Type B pancreatic cell (in vitro differentiated cells): ENCODE data around the gene BNC2. TPM values are rescaled to one million over a fixed set of nuclear protein-coding genes. Genes with fewer than 3 reads are reported as not detected.

ENCODE experiments used
- DNase-seq: peaks from one replicate; pipeline ENCODE4 v3.0.0; 2021; ENCODE audit warnings: mixed read lengths; ENCODE audit not compliant: unreplicated experiment; ENCODE audit errors: extremely low spot score
- H3K27ac Mint-ChIP-seq: 2 replicates; pipeline ENCODE4 v1.8.0; 2021; ENCODE audit warnings: mild to moderate bottlenecking, mixed read lengths
- H3K27me3 Mint-ChIP-seq: 2 replicates; pipeline ENCODE4 v1.8.0; 2021; ENCODE audit warnings: mixed read lengths
- H3K36me3 Mint-ChIP-seq: 2 replicates; pipeline ENCODE4 v1.8.0; 2021; ENCODE audit warnings: mixed read lengths
- H3K4me1 Mint-ChIP-seq: one replicate; pipeline ENCODE4 v1.8.0; 2021; ENCODE audit warnings: mixed read lengths; ENCODE audit not compliant: unreplicated experiment
- H3K4me3 Mint-ChIP-seq: 2 replicates; pipeline ENCODE4 v1.8.0; 2021; ENCODE audit warnings: mild to moderate bottlenecking, mixed read lengths
- H3K9me3 Mint-ChIP-seq: 2 replicates; pipeline ENCODE4 v1.8.0; 2021; ENCODE audit warnings: mixed read lengths
- CTCF ChIP-seq: fragments of 200-600 bp; sonication (generic); conservative IDR thresholded peaks from 2 replicates; pipeline ENCODE4 v1.5.0; 2021; ENCODE audit warnings: antibody characterized with exemption, mild to moderate bottlenecking
- total RNA-seq: library from RNA; stranded (reverse); gene quantifications from 2 replicates; pipeline ENCODE4 v1.2.1, GENCODE V29; 2021; ENCODE audit warnings: low replicate concordance

The BNC2 gene
- total RNA-seq, 1 donor from 2014 or later = 80.9 TPM

GRCh38 chr9:16593746-16594145 is 276.7 kb downstream of the BNC2 start:
- Mint-ChIP-seq H3K4me1 (peaks cover 16% of the 10 kb centered on the region), H3K9me3 (no peaks in the 10 kb centered on the region), H3K27ac (no peak overlapping the region), H3K27me3 (no peaks in the 10 kb centered on the region), H3K4me3 (no peak overlapping the region), H3K36me3 (no peaks in the 10 kb centered on the region)
- DNase-seq = no peak
- no peak for TF ChIP-seq CTCF

GRCh38 chr9:16591092-16591491 is 279.4 kb downstream of the BNC2 start:
- Mint-ChIP-seq H3K27me3 (no peaks in the 10 kb centered on the region), H3K36me3 (no peaks in the 10 kb centered on the region), H3K9me3 (no peaks in the 10 kb centered on the region), H3K4me1 (peaks cover 21% of the 10 kb centered on the region), H3K4me3 (no peak overlapping the region), H3K27ac (no peak overlapping the region)
- DNase-seq = no peak
- TF ChIP-seq CTCF = no peak

- H3K9me3 Mint-ChIP-seq = no peaks in the 10 kb centered on the region
- H3K4me3 Mint-ChIP-seq = no peak overlapping the region
- H3K27me3 Mint-ChIP-seq = no peaks in the 10 kb centered on the region
- no peak overlapping the region for H3K27ac Mint-ChIP-seq
- H3K36me3 Mint-ChIP-seq = no peaks in the 10 kb centered on the region
- peaks cover 28% of the 10 kb centered on the region for H3K4me1 Mint-ChIP-seq
- no peak for DNase-seq
- no peak for TF ChIP-seq CTCF
Measured at GRCh38 chr9:16585591-16585990, 284.9 kb downstream of the BNC2 start.

- no peak for DNase-seq
- H3K27ac Mint-ChIP-seq = peak overlapping the region; percentile 29
- H3K4me1 Mint-ChIP-seq = peaks cover 36% of the 10 kb centered on the region
- H3K27me3 Mint-ChIP-seq = peaks cover 2% of the 10 kb centered on the region
- no peak overlapping the region for H3K4me3 Mint-ChIP-seq
- TF ChIP-seq CTCF = no peak
- H3K36me3 Mint-ChIP-seq = peaks cover 8% of the 10 kb centered on the region
- H3K9me3 Mint-ChIP-seq = no peaks in the 10 kb centered on the region
Measured at GRCh38 chr9:16579872-16580432, 290.5 kb downstream of the BNC2 start.

GRCh38 chr9:16575986-16576245 is 294.6 kb downstream of the BNC2 start:
- Mint-ChIP-seq H3K9me3 (no peaks in the 10 kb centered on the region), H3K27ac (no peak overlapping the region), H3K27me3 (peaks cover 4% of the 10 kb centered on the region), H3K36me3 (peaks cover 8% of the 10 kb centered on the region), H3K4me3 (no peak overlapping the region), H3K4me1 (peaks cover 43% of the 10 kb centered on the region)
- DNase-seq = no peak
- TF ChIP-seq CTCF = no peak
